GM12865 (cell line): ENCODE data around the gene GCA.

Source experiments
- DNase-seq: peaks from one replicate; pipeline ENCODE4 v3.0.0; 2010; ENCODE audit warnings: low read depth
- H3K4me3 ChIP-seq: 2 replicates; pipeline ENCODE4 v1.5.1; 2011; ENCODE audit warnings: mild to moderate bottlenecking, low read depth, low read length, control low read depth
- CTCF ChIP-seq: IDR thresholded peaks from 2 replicates; pipeline ENCODE4 v1.5.1; 2011; ENCODE audit warnings: low read length, control low read depth, low read depth, inconsistent platforms; ENCODE audit not compliant: insufficient read depth; ENCODE audit errors: missing control alignments

The GCA gene

GRCh38 chr2:162343824-162344616 is at the start of gene GCA:
GCA (plus strand) TSS chr2:162344132; CDS start chr2:162344249, 117 bp downstream.
- peak; percentile 98 for DNase-seq
- peak within 1 kb of the TSS; percentile 61 for H3K4me3 ChIP-seq
- no peak for TF ChIP-seq CTCF

- no peak overlapping the region for H3K4me3 ChIP-seq
- no peak for DNase-seq
- TF ChIP-seq CTCF, result no peak
Observed at GRCh38 chr2:162295009-162295408, 48.9 kb upstream of the GCA start.

GRCh38 chr2:162297925-162298552 is 45.9 kb upstream of the GCA start:
- DNase-seq, result peak; percentile 77
- H3K4me3 ChIP-seq, result no peak overlapping the region
- TF ChIP-seq CTCF, result peak; percentile 59

GRCh38 chr2:162298669-162299335 is 45.1 kb upstream of the GCA start:
- H3K4me3 ChIP-seq, result no peak overlapping the region
- no peak for DNase-seq
- no peak for TF ChIP-seq CTCF

GRCh38 chr2:162300266-162300665 is 43.7 kb upstream of the GCA start:
- no peak for TF ChIP-seq CTCF
- H3K4me3 ChIP-seq, result no peak overlapping the region
- no peak for DNase-seq

GRCh38 chr2:162301151-162301804 is 42.7 kb upstream of the GCA start:
- peak; percentile 69 for TF ChIP-seq CTCF
- no peak overlapping the region for H3K4me3 ChIP-seq
- peak; percentile 67 for DNase-seq
